RPMI8226 (cell line): Measurements from ENCODE around the gene GGT6.
"Not testable (repeated sequence)": the region's sequence is repeated elsewhere in the genome, so short reads cannot be mapped to it uniquely, and the experiment has no call there.

Experiments used
- DNase-seq: peaks from one replicate; pipeline ENCODE4 v3.0.0-alpha.2; 2015

GGT6 gene

DNA sequence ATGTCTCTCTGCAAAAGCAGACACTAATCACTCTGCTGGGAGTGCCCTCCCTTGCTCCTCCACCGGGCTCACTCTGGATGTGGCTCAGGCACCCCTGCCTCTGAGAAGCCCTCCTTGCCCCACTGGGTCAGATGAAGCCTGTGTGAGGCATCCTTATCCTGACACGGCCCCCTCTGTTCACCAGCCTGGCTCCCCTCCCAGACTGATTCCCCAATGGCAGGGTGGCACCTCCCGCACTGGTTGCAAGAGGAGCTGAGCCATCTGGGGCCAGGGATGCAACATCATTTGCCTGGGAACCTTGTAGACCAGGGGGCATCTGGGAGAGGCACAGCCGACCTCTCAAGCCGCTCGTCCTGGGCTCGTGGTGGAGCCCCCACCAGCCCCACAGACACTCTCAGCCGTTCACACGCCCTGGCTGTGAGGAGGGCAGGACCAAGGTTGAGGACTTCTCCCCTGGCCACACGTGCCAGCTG lies 30.6 kb upstream of the GGT6 start:
- no peak for DNase-seq

DNA sequence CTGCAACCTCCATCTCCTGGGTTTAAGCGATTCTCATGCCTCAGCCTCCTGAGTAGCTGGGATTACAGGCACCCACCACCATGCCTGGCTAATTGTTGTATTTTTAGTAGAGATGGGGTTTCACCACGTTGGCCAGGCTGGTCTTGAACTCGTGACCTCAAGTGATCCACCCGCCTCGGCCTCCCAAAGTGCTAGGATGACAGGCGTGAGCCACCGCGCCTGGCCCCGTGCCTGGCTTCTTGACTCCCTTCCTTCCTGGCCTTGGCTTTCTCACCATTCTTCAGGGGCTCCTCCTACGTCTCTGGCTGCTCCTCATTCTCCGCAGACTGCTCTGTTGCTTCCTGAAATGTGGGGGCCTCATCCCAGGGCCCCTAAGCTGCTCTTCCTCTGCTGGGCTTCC lies 29.7 kb upstream of the GGT6 start:
- DNase-seq = not testable (repeated sequence)

DNA sequence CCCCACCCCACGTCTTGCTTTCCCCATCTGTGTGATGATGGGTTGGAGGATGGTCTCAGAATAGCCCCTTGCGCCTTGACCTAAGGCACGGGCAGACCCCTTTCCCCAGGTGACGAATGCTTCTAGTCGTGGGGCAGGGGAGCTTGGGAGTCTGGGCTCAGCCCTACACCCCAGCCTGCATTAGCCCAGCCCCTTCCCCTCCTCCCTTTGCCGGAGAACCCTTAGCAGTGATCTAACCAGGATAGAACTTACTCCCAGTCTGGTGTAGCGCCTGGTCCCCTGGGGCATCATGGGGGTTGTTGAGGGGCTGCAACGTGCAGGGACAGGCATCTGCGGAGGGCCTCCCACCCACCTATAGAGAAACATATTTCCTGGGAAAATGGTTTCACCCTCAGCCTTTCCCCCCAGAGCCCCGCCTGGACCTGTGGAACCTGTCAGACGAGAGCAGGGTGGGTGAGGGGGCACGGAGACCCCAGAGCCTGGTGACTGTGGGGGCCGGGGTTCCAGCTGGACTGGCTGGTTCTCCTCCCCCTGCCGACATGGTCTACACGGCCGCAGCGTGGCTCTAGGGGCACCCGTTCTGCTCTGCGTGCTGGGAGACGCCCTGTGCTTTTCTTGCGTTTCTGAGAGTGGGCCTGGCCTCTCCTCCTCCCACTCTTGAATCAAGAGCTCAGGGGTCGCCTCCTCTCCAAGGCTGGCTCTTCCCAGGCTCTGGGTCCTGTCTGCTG lies 28.7 kb upstream of the GGT6 start:
- no peak for DNase-seq

DNA sequence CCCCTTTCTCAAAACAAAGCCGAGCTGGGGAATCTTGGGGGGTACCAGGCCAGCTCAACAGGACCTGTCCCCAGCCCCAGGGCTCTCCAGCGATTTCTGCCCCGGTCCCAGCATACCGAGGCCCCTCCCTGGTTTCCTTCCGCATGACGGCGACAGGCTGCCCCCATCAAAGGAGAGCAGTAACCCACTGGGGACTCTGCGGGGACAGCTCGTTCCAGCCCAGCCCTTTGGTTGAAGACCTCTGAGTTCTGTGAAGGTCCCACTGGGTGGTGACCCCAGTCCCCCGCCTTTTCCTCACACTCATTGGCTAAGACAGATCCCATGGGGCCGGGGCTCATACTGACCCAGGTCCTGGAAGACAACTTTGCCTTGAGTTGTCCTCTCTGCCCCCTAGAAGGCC lies 28.0 kb upstream of the GGT6 start:
- DNase-seq = no peak

DNA sequence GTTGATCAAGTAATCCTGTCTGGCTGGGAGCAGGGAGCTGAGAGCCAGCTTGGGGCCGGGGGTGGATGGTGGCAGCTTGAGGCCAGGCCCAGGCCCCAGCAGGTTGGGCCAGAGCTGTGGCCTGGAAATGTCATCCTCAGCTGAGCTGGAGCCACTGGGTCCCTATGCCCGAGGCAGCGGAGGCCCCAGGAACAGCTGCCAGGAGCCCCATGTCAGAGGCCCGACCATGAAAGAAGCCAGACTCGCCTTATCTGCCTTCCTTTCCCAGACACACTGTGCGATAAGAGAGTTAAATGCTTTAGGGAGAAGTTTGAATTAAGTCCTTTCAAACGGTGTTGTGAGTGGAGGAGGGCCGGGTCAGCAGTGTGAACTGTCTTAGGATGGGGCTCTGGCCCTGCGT lies 27.4 kb upstream of the GGT6 start:
- DNase-seq = no peak

DNA sequence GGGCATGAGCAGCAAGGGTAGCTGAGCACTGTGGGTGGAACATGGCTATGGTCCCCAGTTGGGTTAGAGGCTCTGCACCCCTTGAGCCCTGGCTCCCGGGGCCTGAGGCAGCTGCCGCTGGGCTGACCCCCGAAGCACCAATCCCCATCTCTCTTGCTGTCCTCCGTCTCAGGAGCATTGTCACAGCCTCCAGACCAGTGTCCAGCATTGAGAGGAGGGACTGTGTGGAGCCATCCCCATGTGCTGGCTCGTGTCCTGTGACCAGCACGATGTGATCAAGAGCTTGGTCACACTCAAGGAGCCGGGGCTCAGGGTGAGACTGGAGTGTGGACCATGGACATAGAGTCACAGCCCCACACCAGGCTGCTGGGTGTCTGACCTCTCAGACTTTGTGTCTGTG lies 26.8 kb upstream of the GGT6 start:
- DNase-seq = no peak

DNA sequence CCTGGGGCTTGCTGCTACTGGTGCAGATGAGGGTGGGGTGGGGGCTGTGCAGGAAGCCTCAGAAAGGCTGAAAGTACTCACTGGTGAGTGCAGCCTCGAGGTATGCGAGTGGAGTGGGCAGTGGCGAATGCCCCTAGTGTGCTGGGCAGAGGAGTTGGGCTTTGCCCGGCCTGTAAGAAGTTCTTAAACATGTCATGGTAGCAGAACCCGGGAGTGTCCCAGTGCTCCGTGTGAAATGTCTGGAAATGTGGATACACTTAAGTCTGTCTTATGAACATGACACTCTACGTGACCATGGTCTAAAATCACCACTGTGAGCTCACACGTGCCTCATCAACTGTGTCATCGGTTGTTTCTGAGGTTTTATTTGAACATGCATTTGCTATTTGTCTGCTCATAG lies 25.7 kb upstream of the GGT6 start:
- no peak for DNase-seq

DNA sequence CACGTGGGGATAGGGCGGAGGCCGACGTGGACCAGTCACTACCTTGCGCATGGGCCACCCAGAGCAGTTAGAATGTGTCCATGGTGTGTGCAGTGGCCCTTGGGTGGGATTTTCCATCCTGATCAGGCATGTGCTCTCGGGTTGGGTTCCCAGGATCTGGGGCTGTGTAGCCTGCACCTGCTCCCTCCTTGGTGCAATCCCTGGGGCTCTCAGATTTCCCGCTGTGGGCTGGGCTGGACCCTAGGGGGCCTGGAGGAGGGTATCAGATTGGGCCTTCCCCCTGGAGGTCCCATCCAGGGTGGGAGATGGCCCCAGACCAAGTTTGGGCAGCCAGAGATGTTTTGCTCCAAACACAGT lies 25.2 kb upstream of the GGT6 start:
- DNase-seq = no peak

DNA sequence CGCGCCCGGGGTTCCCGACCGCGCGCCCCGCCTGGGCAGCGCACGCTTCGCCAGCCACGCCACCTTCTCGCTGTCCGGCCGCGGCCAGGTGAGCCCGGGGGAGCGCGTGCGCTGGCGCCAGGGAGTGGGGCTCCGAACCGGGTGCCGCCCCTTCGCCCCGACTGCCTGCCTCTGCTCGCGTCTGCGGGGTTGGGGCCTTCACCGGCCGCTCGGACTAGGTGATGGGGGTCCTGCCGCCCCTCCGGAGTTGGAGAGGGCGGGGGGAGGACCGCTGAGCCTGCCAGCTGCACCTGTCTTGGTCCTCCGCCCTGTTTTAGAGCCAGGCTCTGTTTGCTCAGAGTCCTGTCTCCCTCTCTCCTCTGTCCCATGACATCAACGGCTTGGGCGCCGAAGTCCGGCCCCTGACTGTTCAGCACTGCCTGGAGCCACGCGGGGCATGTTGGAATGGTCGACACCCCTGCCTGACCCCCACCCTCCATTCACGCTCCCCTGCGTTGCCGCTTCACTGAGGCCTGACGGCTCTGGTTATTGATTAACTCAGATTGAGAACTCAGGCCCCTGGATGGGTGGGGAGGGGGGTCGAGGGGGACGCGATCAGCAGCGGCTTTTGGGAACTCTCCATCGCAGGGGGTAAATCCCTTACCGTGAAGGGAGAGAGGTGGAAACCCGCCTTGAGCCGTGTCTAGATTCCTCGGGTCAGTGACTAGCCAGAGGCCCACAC lies 24.7 kb upstream of the GGT6 start:
- no peak for DNase-seq

DNA sequence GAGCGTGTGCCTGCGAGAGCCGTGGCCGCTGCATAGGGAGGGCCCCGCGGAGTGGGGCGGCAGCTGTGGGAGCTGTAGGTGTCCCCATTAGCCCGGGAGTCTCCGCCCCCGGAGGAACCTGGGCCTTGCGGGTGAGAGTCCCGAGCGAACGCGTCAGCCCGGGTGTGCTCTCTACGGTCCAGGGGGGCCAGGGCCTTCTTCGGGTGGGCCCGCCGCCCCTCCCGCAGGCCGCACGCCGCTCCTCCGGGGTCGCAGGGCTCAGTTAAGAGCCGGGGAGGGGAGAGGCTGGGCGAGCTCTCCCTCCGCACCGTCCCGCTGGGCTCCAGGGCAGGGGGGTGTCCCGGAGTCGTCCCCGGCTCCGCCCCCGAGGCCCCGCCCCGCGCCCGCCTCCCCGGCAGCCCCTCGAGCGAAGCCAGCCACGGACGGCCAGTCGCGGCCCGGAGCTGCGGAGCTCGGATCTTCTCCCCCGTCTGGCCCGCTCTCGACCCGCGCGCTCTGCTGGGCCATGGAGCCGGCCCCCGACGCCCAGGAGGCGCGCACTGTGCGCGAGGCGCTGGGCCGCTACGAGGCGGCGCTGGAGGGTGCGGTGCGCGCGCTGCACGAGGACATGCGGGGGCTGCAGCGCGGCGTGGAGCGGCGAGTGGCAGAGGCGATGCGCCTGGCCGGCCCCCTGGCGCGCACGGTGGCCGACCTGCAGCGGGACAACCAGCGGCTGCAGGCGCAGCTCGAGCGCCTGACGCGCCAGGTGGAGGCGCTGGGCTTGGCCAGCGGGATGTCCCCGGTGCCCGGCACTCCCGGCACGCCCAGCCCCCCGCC lies 23.9 kb upstream of the GGT6 start, which contains the start of gene SMTNL2:
Gene SMTNL2 (plus strand): TSS at position 429 of the 816 bp plus-strand sequence. CDS start 77 bp downstream, at position 506.
- DNase-seq = no peak

DNA sequence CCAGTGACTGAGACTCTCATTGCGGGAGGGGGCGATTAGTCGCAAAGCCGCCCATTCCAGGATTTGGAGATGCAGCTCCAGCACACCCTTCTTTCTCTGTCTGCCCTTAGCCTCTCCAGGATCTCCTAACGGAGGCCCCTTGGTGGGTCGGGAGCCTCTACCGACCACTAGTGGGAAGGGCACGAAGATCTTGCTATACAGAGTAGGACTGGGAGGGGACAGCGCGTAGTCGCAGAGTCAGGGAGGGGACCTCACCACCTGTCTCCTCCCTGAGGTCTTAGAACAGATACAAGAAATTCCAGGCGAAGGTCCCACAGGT lies 23.4 kb upstream of the GGT6 start:
- peak; percentile 53 for DNase-seq

DNA sequence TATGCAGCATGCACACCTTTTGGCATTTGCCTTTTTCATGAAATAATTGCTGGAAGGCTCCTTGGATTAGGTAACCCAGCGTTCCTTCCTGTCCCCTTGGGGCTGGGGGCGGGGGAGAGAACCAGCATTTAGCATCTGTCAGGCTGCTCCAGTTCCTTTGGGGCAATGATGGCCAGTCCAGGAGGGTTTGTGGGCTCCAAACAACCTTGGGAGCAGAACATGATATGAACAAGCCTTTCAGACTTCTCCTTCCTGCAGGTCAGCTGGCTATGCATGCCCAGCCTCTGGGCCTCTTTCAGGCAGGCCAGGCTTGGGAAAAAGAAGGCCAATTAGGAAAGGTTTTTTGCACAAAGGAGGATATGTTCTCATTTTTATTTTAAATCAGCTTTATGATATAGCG lies 22.8 kb upstream of the GGT6 start:
- DNase-seq = no peak

DNA sequence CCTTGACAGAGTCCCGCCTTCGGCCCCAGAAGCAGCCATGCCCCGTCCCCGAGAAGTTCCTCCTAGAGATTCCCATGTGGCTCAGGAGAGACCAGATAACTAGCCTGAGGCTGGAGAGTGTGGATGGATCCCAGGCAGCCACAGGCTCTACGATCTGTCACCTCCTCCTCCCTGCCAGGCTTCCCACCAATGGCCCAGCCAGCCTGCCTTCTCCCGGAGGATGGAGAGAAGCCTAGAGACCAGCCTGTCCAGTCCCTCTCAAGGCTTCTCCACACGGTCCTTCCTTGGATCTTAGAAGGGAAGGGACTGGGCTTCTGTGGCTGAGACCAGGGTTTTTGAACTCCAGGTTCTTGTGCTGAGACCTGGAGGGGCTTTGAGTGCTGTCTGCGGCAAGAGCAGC lies 22.3 kb upstream of the GGT6 start:
- DNase-seq = no peak

DNA sequence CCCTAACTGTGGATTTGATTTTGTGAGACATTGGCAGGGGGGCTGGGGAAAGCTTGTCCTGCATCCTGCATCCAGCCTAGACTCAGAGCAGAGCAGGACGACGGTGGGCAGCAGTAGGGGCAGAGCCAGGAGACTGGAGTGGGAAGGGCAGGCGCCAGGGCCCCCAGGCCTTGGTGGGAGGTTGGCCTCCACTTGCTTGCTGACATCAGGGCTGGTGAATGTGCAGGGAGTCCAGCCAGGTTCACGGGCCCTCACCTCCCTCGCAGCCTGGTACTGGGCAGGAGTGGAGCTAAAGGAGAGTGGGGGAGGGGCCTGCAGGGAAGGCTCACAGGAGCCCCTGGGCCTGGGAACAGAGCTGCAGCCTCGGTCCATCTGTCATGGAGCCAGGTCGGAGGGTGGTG lies 21.7 kb upstream of the GGT6 start:
- no peak for DNase-seq

DNA sequence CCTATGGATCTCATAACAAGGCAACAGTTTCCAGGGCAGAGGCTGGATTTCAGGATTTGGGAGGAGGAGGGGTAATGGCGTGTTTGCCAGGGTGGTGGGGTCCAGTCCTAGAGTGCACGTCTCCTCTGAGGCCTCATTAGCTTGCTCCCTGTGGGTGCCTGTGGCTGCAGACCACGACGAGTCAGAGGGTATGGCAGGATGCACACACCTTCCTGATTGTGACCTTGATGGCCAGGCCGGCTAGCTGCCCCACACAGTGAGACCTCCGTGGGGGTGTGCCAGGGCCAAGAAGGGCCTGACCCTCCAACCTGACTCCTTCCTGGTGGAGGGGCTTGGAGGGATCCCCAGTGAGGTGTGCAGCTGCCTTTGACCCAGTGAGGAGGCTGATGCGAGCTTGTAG lies 19.9 kb upstream of the GGT6 start:
- no peak for DNase-seq

DNA sequence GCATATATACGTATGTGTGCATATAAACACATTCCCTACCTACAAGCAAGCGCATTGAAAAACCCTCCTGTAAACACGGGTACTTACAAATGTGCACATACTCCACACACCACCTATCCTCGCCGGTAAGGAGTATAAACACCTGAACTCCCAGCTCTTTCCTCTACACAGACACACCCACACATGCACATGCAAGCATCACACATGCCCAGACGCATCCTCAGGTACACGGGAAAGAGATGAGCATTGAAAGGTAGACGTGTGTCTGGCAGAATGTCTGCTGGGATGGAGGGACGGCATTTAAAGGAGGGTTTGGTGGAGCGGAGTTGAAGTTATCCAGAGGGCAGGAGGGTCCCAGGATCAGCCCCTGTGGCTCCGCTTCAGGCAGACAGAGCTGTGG lies 19.3 kb upstream of the GGT6 start:
- no peak for DNase-seq

DNA sequence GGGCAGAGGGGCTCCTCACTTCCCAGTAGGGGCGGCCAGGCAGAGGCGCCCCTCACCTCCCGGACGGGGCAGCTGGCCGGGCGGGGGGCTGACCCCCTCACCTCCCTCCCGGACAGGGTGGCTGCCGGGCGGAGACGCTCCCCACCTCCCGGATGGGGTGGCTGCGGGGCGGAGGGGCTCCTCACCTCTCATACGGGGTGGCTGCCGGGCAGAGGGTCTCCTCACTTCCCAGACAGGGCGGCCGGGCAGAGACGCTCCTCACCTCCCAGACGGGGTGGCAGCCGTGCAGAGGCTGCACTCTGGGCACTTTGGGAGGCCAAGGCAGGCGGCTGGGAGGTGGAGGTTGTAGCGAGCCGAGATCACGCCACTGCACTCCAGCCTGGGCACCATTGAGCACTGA lies 18.0 kb upstream of the GGT6 start:
- DNase-seq = not testable (repeated sequence)

DNA sequence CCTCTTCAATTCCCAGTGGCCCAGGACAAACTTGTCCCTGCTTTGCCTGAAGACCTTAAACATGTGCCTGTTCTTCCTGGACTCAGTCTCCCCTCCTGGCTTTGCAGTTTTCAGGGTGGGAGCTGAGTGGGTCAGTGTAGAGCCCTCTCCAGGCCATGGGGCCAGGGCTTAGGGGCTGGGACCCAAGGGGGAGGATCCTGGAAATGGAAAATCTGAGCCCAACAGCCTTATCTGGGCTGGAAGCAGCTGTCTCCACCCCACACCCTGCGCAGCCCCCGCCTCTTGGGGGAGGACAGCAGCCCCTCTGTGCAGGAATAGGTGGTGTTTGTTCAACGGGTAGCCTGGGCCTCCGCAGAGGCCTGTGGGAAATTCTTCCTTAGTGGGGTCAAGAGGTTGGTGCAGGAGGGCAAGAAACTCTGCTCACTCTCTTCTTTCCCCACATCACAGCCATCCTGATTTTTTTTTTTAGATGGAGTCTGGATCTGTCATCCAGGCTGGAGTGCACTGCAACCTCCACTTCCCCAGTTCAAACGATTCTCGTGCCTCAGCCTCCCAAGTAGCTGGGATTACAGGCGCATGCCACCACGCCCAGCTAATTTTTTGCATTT lies 17.1 kb upstream of the GGT6 start:
- no peak for DNase-seq

DNA sequence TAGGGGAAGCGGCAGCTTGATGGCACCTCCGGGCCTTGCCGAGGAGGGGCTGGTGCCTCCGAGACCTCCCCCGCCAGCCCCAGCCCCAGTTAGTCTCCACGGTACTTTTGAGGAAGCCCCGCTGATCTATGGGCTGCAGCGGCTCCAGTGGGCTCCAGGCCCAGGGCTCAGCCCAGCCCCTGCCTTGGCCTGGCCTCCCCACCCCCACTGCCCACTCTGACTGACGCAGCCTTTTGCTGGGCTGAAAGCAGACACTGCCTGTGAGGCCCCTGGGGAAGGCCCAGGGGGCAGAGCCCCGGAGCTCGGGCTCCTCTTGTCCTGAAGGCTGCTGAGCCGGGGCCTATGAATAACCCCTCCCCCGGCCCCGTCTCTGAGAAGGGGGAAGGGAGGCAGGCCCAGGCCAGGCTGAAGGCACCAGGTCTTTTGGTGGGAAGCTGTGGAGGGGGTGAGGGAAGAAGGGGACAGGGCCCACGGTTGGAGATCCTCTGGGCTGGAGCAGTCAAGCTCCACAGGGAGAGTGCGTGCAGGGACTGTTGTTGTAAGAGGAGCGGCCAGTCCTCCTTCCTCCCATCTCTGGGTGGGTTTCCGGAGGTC lies 16.4 kb upstream of the GGT6 start:
- no peak for DNase-seq

DNA sequence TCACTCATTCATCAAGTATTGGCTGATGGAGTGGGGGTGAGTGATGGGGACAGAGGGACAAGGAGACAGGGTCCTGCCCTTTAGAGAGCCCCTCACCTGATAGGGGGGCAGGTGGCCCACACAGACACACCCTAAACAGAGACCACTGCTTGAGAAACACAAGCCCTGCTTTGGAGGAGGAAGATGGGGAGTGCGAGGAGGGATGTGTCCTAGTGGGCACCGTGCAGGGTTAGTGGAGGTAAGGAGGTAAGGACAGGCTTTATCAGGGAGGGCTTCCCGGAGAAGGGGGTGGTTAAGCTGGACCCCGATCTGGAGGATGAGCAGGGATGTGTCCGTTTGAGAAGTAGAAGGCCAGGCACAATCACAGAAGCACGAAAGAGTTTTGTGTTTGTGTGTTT lies 15.8 kb upstream of the GGT6 start:
- DNase-seq = no peak

DNA sequence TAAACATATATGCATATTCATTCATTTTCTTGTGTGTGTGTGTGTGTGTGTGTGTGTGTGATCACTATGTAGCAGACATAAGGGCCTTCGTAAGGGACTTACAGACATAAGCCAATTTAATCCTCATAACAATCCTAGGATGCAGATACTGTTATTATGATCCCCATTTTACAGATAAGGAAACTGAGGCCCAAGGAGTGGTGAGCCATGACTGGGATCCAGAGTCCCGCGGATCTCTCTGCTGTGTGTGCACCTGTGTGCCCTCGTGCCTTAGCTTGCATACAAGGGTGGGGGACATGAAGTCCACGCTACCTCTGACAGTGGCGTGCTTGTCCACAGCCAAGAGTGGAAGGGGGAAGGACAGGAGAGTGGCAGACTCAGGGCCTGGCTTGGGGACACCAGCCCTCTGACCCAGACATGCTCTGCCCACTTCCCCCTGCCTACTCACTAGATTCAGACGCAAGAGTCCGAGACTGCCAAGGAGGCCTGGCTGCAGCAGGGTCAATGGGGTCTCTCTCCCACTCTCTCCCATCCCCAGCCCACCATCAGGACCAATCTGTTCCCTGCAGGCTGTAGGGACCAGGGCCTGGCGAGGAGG lies 14.2 kb upstream of the GGT6 start:
- DNase-seq = no peak

DNA sequence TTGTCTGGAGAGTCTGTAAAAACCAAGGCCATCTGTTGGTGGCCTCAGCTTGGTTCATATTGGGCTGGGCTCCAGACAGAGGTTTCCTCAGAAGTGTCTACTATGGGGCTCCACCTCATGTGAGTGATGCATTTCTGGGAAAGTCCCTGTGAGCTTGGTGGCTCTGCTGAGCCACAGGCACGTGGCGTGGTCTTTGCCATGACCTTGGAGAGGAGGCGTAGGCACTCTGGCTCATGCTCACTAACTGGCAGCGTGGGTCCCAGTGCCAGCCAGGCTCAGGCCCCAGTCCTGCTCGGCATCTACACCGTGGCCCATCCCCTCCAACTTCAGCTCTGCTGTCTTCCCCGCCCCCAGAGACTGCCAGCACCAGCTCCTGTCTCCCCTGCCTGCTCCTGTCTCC lies 13.3 kb upstream of the GGT6 start:
- peak; percentile 67 for DNase-seq

DNA sequence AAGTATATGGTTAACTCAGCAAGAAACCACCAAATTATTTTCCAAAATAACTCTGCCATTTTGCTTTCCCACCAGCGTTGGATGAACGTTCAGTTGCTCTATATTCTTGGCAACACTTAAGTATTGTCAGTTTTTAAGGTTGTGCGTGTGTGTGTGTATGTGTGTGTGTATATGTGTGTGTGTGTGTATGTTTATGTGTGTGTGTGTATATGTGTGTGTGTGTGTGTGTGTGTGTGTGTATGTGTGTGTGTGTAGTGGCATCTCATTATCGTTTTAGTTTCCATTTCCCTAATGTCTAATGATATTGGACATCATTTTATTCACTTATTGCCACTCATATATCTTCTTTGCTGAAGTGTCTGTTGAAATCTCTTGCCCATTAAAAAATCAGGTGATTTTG lies 12.7 kb upstream of the GGT6 start:
- no peak for DNase-seq
